Measurements from ENCODE around the gene ZNF284. TPM values are rescaled to one million over a fixed set of nuclear protein-coding genes. Genes with fewer than 3 reads are reported as not detected.

The ZNF284 gene
- total and polyA plus RNA-seq, 4 donors: 0.62 to 4.1 (median 1.5) TPM

DNA sequence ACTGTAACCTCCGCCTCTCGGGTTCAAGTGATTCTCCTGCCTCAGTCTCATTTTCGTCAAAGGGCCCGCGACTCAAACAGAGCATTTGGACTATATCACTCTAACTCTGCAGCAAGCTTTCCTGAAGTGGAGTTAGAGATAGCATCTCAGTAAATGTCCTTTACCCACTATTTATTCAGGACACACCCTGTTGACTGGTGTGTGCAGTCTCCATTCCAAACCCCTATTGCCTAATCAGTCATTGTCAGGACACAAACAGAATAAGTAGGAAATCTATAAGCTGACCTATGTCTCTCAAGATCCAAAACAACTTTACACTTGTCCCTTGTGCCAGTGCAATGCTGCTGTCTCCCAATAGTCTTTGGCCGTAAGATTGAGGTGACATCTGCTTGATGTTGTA is 45.3 kb upstream of the ZNF284 start:
- Histone ChIP-seq H3K4me1 (ENCODE audit: control insufficient read depth in 5 of 5, insufficient read depth in 5 of 5, low read length in 5 of 5) (peaks cover 0 to 8% (median 0%) of the 10 kb centered on the region in 5 donors), H3K27ac (ENCODE audit: low read depth in 1 of 2, low read length in 1 of 2) (no peak overlapping the region), H3K4me3 (no peak overlapping the region), H3K36me3 (ENCODE audit: control insufficient read depth in 4 of 4, insufficient read depth in 4 of 4, low read length in 4 of 4) (peaks cover 17 to 48% (median 42%) of the 10 kb centered on the region in 4 donors), H3K27me3 (ENCODE audit: control insufficient read depth in 3 of 3, insufficient read depth in 3 of 3, low read length in 2 of 3) (no peaks in the 10 kb centered on the region), H3K9me3 (ENCODE audit: control insufficient read depth in 4 of 4, insufficient read depth in 3 of 4, low read length in 3 of 4) (peaks cover 14 to 30% (median 20%) of the 10 kb centered on the region in 4 donors), H3K9ac (ENCODE audit: insufficient read depth in 1 of 2, low read length in 2 of 2) (no peak overlapping the region)
- WGBS, 2 donors: 96 to 98% methylated on average over 6 of the region's 6 CpGs
- TF ChIP-seq, protein P1, sequence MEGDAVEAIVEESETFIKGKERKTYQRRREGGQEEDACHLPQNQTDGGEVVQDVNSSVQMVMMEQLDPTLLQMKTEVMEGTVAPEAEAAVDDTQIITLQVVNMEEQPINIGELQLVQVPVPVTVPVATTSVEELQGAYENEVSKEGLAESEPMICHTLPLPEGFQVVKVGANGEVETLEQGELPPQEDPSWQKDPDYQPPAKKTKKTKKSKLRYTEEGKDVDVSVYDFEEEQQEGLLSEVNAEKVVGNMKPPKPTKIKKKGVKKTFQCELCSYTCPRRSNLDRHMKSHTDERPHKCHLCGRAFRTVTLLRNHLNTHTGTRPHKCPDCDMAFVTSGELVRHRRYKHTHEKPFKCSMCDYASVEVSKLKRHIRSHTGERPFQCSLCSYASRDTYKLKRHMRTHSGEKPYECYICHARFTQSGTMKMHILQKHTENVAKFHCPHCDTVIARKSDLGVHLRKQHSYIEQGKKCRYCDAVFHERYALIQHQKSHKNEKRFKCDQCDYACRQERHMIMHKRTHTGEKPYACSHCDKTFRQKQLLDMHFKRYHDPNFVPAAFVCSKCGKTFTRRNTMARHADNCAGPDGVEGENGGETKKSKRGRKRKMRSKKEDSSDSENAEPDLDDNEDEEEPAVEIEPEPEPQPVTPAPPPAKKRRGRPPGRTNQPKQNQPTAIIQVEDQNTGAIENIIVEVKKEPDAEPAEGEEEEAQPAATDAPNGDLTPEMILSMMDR (IDR thresholded peaks at IDR 0.05; ENCODE audit: control extremely low read depth, extremely low read depth): no peak
- no peak for DNase-seq
- no peak for ATAC-seq (ENCODE audit: insufficient read depth, low FRiP score)

DNA sequence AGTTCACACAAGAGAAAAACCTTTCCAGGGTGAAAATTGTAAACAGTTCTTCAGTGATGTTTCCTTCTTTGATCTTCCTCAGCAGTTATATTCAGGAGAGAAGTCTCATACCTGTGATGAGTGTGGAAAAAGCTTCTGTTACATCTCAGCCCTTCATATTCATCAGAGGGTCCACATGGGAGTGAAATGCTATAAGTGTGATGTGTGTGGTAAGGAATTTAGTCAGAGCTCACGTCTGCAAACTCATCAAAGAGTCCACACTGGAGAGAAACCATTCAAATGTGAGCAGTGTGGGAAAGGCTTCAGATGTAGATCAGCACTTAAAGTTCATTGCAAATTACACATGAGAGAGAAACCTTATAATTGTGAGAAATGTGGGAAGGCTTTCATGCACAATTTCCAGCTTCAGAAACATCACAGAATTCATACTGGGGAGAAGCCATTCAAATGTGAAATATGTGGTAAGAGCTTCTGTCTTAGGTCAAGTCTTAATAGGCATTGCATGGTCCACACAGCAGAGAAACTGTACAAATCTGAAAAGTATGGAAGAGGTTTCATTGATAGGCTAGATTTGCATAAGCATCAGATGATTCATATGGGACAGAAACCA is 39.9 kb upstream of the ZNF284 start:
- no peak for ATAC-seq (ENCODE audit: insufficient read depth, low FRiP score)
- Histone ChIP-seq H3K9me3 (ENCODE audit: control insufficient read depth in 4 of 4, insufficient read depth in 3 of 4, low read length in 3 of 4) (peaks cover 23 to 74% (median 38%) of the 10 kb centered on the region in 4 donors), H3K27ac (ENCODE audit: low read depth in 1 of 2, low read length in 1 of 2) (no peak overlapping the region), H3K4me1 (ENCODE audit: control insufficient read depth in 5 of 5, insufficient read depth in 5 of 5, low read length in 5 of 5) (no peaks in the 10 kb centered on the region), H3K4me3 (no peak overlapping the region), H3K9ac (ENCODE audit: insufficient read depth in 1 of 2, low read length in 2 of 2) (no peak overlapping the region), H3K36me3 (ENCODE audit: control insufficient read depth in 4 of 4, insufficient read depth in 4 of 4, low read length in 4 of 4) (peaks cover 20 to 53% (median 49%) of the 10 kb centered on the region in 4 donors), H3K27me3 (ENCODE audit: control insufficient read depth in 3 of 3, insufficient read depth in 3 of 3, low read length in 2 of 3) (no peaks in the 10 kb centered on the region)
- TF ChIP-seq, protein P1 (IDR thresholded peaks at IDR 0.05; ENCODE audit: control extremely low read depth, extremely low read depth): no peak
- 87 to 97% methylated on average over 1 of the region's 1 CpG for WGBS, 2 donors
- no peak for DNase-seq

DNA sequence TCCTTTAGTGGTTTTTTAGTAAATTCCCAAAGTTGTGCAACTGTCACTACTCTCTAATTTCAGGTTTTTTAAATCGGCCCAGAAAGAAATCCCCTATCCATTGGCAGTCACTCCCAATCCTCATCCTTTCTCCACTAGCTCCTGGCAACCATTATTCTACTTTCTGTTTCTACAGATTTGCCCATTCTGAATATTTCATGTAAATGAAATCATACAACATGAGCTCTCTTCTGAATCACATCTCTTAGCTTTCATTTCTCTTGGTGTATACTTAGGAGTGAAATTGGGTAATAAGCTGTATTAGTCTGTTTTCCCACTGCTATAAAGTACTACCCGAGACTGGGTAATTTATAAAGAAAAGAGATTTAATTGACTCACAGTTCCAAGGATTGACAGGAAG is 29.8 kb upstream of the ZNF284 start:
- Histone ChIP-seq H3K4me1 (ENCODE audit: control insufficient read depth in 5 of 5, insufficient read depth in 5 of 5, low read length in 5 of 5) (no peaks in the 10 kb centered on the region), H3K9ac (ENCODE audit: insufficient read depth in 1 of 2, low read length in 2 of 2) (no peak overlapping the region), H3K9me3 (ENCODE audit: control insufficient read depth in 4 of 4, insufficient read depth in 3 of 4, low read length in 3 of 4) (peaks cover 0 to 8% (median 5%) of the 10 kb centered on the region in 4 donors), H3K27me3 (ENCODE audit: control insufficient read depth in 3 of 3, insufficient read depth in 3 of 3, low read length in 2 of 3) (peaks cover 0 to 3% (median 0%) of the 10 kb centered on the region in 3 donors), H3K36me3 (ENCODE audit: control insufficient read depth in 4 of 4, insufficient read depth in 4 of 4, low read length in 4 of 4) (no peaks in the 10 kb centered on the region), H3K4me3 (no peak overlapping the region), H3K27ac (ENCODE audit: low read depth in 1 of 2, low read length in 1 of 2) (no peak overlapping the region)
- DNase-seq: no peak
- 89 to 90% methylated on average over 2 of the region's 2 CpGs for WGBS, 2 donors
- TF ChIP-seq, protein P1 (IDR thresholded peaks at IDR 0.05; ENCODE audit: control extremely low read depth, extremely low read depth): no peak
- no peak for ATAC-seq (ENCODE audit: insufficient read depth, low FRiP score)

Data from lung (tissue), 12 donors.